ENCODE measurements around the gene PLA2G4C.

PLA2G4C gene

GRCh38 chr19:48004236-48004635 is 106.4 kb downstream of the PLA2G4C start:
- no peak for DNase-seq (ENCODE audit: low read depth, low spot score)
- Histone ChIP-seq H3K27me3 (ENCODE audit: insufficient read depth, insufficient read length) (no peaks in the 10 kb centered on the region), H3K4me3 (ENCODE audit: insufficient read length, low read depth) (no peak overlapping the region), H3K9ac (ENCODE audit: insufficient read length, low read depth) (no peak overlapping the region), H3K4me1 (ENCODE audit: insufficient read depth, insufficient read length) (no peaks in the 10 kb centered on the region), H3K36me3 (ENCODE audit: insufficient read depth, insufficient read length, low read length) (no peaks in the 10 kb centered on the region), H3K9me3 (ENCODE audit: insufficient read depth, low read length) (peaks cover 12% of the 10 kb centered on the region; the same call in 1 of the 2 replicates)
- TF ChIP-seq YY1 (IDR thresholded peaks at IDR 0.05; ENCODE audit: insufficient read depth, insufficient read length) (no peak), SUZ12 (IDR thresholded peaks at IDR 0.05; ENCODE audit: extremely low read depth, insufficient read depth, insufficient read length) (no peak), ZNF274 (IDR thresholded peaks at IDR 0.05; ENCODE audit: low read depth, low read length) (no peak)

GRCh38 chr19:48000846-48001245 is 109.8 kb downstream of the PLA2G4C start:
- Histone ChIP-seq H3K36me3 (ENCODE audit: insufficient read depth, insufficient read length, low read length) (no peaks in the 10 kb centered on the region), H3K27me3 (ENCODE audit: insufficient read depth, insufficient read length) (no peaks in the 10 kb centered on the region), H3K9me3 (ENCODE audit: insufficient read depth, low read length) (peaks cover 5% of the 10 kb centered on the region; the same call in 1 of the 2 replicates), H3K4me1 (ENCODE audit: insufficient read depth, insufficient read length) (no peaks in the 10 kb centered on the region), H3K9ac (ENCODE audit: insufficient read length, low read depth) (no peak overlapping the region), H3K4me3 (ENCODE audit: insufficient read length, low read depth) (no peak overlapping the region)
- DNase-seq (ENCODE audit: low read depth, low spot score) = no peak
- TF ChIP-seq SUZ12 (IDR thresholded peaks at IDR 0.05; ENCODE audit: extremely low read depth, insufficient read depth, insufficient read length) (no peak), ZNF274 (IDR thresholded peaks at IDR 0.05; ENCODE audit: low read depth, low read length) (no peak), YY1 (IDR thresholded peaks at IDR 0.05; ENCODE audit: insufficient read depth, insufficient read length) (no peak)

- no peak overlapping the region for H3K9ac ChIP-seq (ENCODE audit: insufficient read length, low read depth)
- H3K9me3 ChIP-seq (ENCODE audit: insufficient read depth, low read length) = peaks cover 5% of the 10 kb centered on the region; the same call in 1 of the 2 replicates
- DNase-seq (ENCODE audit: low read depth, low spot score) = no peak
- H3K36me3 ChIP-seq (ENCODE audit: insufficient read depth, insufficient read length, low read length) = no peaks in the 10 kb centered on the region
- TF ChIP-seq YY1 (IDR thresholded peaks at IDR 0.05; ENCODE audit: insufficient read depth, insufficient read length) = no peak
- no peak for TF ChIP-seq SUZ12 (IDR thresholded peaks at IDR 0.05; ENCODE audit: extremely low read depth, insufficient read depth, insufficient read length)
- TF ChIP-seq ZNF274 (IDR thresholded peaks at IDR 0.05; ENCODE audit: low read depth, low read length) = no peak
- H3K4me3 ChIP-seq (ENCODE audit: insufficient read length, low read depth) = no peak overlapping the region
- no peaks in the 10 kb centered on the region for H3K4me1 ChIP-seq (ENCODE audit: insufficient read depth, insufficient read length)
- no peaks in the 10 kb centered on the region for H3K27me3 ChIP-seq (ENCODE audit: insufficient read depth, insufficient read length)
Observed at GRCh38 chr19:47998800-47999199, 111.8 kb downstream of the PLA2G4C start.

All from NT2/D1 (cell line).